Liver (tissue), 9 donors: ENCODE measurements around the gene CDKL2. TPM values are rescaled to one million over a fixed set of nuclear protein-coding genes. Genes with fewer than 3 reads are reported as not detected.

ENCODE experiments used
- DNase-seq: peaks from one replicate; pipeline ENCODE4 v3.0.0-alpha.2; 2017; ENCODE audit warnings: low spot score
- H3K27ac ChIP-seq, 2 donors: one replicate each; pipeline ENCODE4 v1.7.0; 2013; ENCODE audit warnings: inconsistent platforms in 2 of 2, low read length in 2 of 2, control low read depth in 1 of 2, low read depth in 1 of 2, mild to moderate bottlenecking in 1 of 2
- H3K27me3 ChIP-seq, 4 donors: one replicate each; pipeline versions ENCODE4 v1.6.1 to v1.7.0; 2013; ENCODE audit warnings: low read length in 3 of 4, inconsistent platforms in 1 of 4, mild to moderate bottlenecking in 1 of 4, moderate library complexity in 1 of 4; ENCODE audit not compliant: control insufficient read depth in 4 of 4, insufficient read depth in 4 of 4
- H3K36me3 ChIP-seq, 4 donors: one replicate each; pipeline versions ENCODE4 v1.6.1 to v1.7.0; 2013; ENCODE audit warnings: low read length in 3 of 4, mild to moderate bottlenecking in 3 of 4, low read depth in 1 of 4, moderate library complexity in 1 of 4; ENCODE audit not compliant: control insufficient read depth in 4 of 4, insufficient read depth in 3 of 4
- H3K4me1 ChIP-seq, 4 donors: one replicate each; pipeline versions ENCODE4 v1.6.1 to v1.7.0; 2013; ENCODE audit warnings: low read length in 3 of 4, mild to moderate bottlenecking in 3 of 4, moderate library complexity in 1 of 4; ENCODE audit not compliant: control insufficient read depth in 4 of 4, insufficient read depth in 4 of 4
- H3K4me3 ChIP-seq, 3 donors: one replicate each; pipeline versions ENCODE4 v1.6.1 to v1.7.0; 2013; ENCODE audit warnings: low read length in 3 of 3, control low read depth in 1 of 3, low read depth in 1 of 3, mild to moderate bottlenecking in 1 of 3
- H3K9ac ChIP-seq, 2 donors: one replicate each; pipeline ENCODE4 v1.7.0; 2013; ENCODE audit warnings: low read length in 2 of 2, mild to moderate bottlenecking in 2 of 2, moderate library complexity in 2 of 2, control low read depth in 1 of 2, low read depth in 1 of 2
- H3K9me3 ChIP-seq, 4 donors: one replicate each; pipeline versions ENCODE4 v1.6.1 to v1.7.0; 2013; ENCODE audit warnings: low read length in 3 of 4; ENCODE audit not compliant: control insufficient read depth in 4 of 4
- EGR1 ChIP-seq, 2 donors: IDR thresholded peaks; 2 replicates each; pipeline ENCODE4 v1.6.1; 2016 to 2018; ENCODE audit warnings: antibody characterized with exemption in 2 of 2, low read depth in 2 of 2
- FOXA1 ChIP-seq: IDR thresholded peaks from 2 replicates; pipeline ENCODE4 v1.6.1; 2016; ENCODE audit warnings: antibody characterized with exemption
- FOXA2 ChIP-seq: IDR thresholded peaks from 2 replicates; pipeline ENCODE4 v1.6.1; 2016; ENCODE audit warnings: antibody characterized with exemption
- GABPA ChIP-seq, 2 donors: IDR thresholded peaks in 1 of 2; conservative IDR thresholded peaks in 1 of 2; 2 replicates each; pipeline ENCODE4 v1.6.1; 2016; ENCODE audit warnings: antibody characterized with exemption in 2 of 2, mild to moderate bottlenecking in 1 of 2, moderate library complexity in 1 of 2
- HNF4A ChIP-seq, 2 donors: conservative IDR thresholded peaks; 2 replicates each; pipeline ENCODE4 v1.6.1; 2016; ENCODE audit warnings: antibody characterized with exemption in 2 of 2, mild to moderate bottlenecking in 2 of 2
- HNF4G ChIP-seq: IDR thresholded peaks from 2 replicates; pipeline ENCODE4 v1.6.1; 2016; ENCODE audit warnings: antibody characterized with exemption
- JUND ChIP-seq, 2 donors: IDR thresholded peaks; 2 replicates each; pipeline ENCODE4 v1.6.1; 2016; ENCODE audit warnings: antibody characterized with exemption in 2 of 2
- MAX ChIP-seq: IDR thresholded peaks from 2 replicates; pipeline ENCODE4 v1.6.1; 2016; ENCODE audit warnings: antibody characterized with exemption
- NR2F2 ChIP-seq: IDR thresholded peaks from 2 replicates; pipeline ENCODE4 v1.6.1; 2016; ENCODE audit warnings: antibody characterized with exemption
- RAD21 ChIP-seq, 2 donors: IDR thresholded peaks; 2 replicates each; pipeline ENCODE4 v1.6.1; 2016; ENCODE audit warnings: antibody characterized with exemption in 2 of 2, mild to moderate bottlenecking in 2 of 2
- SP1 ChIP-seq: IDR thresholded peaks from 2 replicates; pipeline ENCODE4 v1.6.1; 2018; ENCODE audit warnings: antibody characterized with exemption, mild to moderate bottlenecking
- TAF1 ChIP-seq: conservative IDR thresholded peaks from 2 replicates; pipeline ENCODE4 v1.6.1; 2016; ENCODE audit warnings: antibody characterized with exemption, mild to moderate bottlenecking
- YY1 ChIP-seq: IDR thresholded peaks from 2 replicates; pipeline ENCODE4 v1.6.1; 2016; ENCODE audit warnings: antibody characterized with exemption, mild to moderate bottlenecking
- WGBS: extraction: QIAGEN DNeasy Blood & Tissue Kit; methylation state at CpG from one replicate; pipeline ENCODE4 v1.1.7; 2013; 5-methylcytosine and 5-hydroxymethylcytosine counted together
- polyA plus RNA-seq, 2 donors: library from polyadenylated mRNA; stranded (reverse) in 1 of 2; unstranded in 1 of 2; fragments of 200-250 nt in 1 of 2; fragments of >200 nt in 1 of 2; fragmentation: Nextera tagmentation in 1 of 2; extraction: Ambion mirVana in 1 of 2; gene quantifications; one replicate each; pipeline versions ENCODE4 v1.2.1 to v1.2.3, GENCODE V29; 2013 to 2015
- total RNA-seq, 2 donors: library from RNA; depleted of rRNA; stranded (reverse); fragments of >200 nt; gene quantifications; one replicate each; pipeline ENCODE4 v1.2.3, GENCODE V29; 2014
- TF ChIP-seq, protein P1 (sequence below): IDR thresholded peaks from 2 replicates; pipeline ENCODE4 v1.6.1; 2016; ENCODE audit warnings: antibody characterized with exemption
- TF ChIP-seq, protein P2 (sequence below): IDR thresholded peaks from 2 replicates; pipeline ENCODE4 v1.6.1; 2016; ENCODE audit warnings: antibody characterized with exemption
- donor health status: healthy.
- donor health status: healthy.
- donor health status: healthy.
- donor health status: healthy.
- donor health status: healthy.

The CDKL2 gene
- under 1 TPM; 0.08 to 0.14 TPM for total RNA-seq
- under 1 TPM in 1 of 2 donors, not detected in 1; 0.02 TPM for polyA plus RNA-seq

DNA sequence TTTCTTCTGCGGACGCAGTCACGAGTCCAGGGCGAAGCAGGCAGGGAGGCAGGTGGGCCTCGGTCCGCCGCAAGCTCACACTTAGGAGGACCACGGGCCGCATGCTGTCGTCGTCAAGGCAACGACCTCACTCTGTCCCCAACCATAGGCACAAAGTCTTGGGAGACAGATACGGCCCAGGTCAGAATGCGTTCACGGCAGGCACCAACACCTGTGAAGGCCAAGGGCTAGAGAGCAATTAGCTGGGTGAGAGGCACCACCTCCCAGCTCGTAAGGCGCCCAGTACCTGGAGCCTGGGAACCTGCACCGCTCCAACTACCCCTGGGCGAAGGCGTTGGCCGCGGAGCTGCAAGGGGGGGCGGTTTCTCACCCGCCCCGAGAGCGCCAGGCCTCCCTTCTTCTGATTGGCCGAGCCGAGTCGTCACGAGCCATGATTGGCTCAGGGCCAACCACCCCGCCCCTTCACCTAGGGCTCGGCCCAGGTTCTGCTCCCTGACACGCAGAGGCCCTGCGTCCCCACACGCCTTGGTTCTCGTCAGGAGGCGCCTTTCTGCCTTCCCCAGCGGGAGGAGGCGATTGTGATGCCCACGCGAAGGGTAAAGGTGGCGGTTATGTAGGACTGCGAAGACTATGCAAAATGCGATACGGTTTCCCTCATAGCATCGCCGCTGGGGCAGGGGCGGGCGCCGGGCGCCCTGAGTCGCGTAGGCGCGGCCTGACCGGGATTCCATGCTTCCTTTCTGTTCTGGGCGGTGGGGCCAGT lies at the start of gene CDKL2:
CDKL2 (minus strand) TSS at position 355 of the 763 bp plus-strand sequence. CDS start 4,540 bp downstream, outside the sequence.
- TF ChIP-seq NR2F2 (no peak), SP1 (peak; percentile 41)
- no peaks in the 10 kb centered on the region for H3K27me3 ChIP-seq
- WGBS, result 11% methylated on average over 57 of the region's 57 CpGs
- no peak within 1 kb of the TSS for H3K9ac ChIP-seq
- H3K36me3 ChIP-seq, result no peaks in the 10 kb centered on the region
- peak; percentile 96 for DNase-seq
- peak within 1 kb of the TSS; percentile 22 to 67 (median 35) for H3K4me3 ChIP-seq
- no peak within 1 kb of the TSS for H3K27ac ChIP-seq
- no peaks in the 10 kb centered on the region for H3K9me3 ChIP-seq
- peaks cover 2 to 8% (median 5%) of the 10 kb centered on the region in 4 donors for H3K4me1 ChIP-seq

DNA sequence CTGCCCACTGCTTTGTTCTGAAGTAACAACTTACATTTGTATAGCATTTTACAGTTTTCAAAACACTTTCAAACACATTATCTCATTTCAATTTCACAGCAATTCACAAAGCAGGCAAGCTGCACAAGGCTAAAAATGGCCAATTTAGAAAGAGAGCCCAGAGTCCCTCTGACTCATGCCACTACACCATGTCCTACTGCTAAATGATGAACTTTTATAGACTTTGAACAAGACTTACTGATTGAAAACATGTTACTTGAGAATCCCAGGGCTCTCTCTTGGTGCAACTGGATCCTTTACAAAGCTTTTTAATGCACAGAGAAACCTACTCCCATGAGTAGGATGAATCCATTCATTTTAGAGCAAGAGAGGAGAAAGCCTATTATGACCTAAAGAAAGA lies 48.6 kb upstream of the CDKL2 start:
- no peak for TF ChIP-seq FOXA1
- TF ChIP-seq, protein P1, sequence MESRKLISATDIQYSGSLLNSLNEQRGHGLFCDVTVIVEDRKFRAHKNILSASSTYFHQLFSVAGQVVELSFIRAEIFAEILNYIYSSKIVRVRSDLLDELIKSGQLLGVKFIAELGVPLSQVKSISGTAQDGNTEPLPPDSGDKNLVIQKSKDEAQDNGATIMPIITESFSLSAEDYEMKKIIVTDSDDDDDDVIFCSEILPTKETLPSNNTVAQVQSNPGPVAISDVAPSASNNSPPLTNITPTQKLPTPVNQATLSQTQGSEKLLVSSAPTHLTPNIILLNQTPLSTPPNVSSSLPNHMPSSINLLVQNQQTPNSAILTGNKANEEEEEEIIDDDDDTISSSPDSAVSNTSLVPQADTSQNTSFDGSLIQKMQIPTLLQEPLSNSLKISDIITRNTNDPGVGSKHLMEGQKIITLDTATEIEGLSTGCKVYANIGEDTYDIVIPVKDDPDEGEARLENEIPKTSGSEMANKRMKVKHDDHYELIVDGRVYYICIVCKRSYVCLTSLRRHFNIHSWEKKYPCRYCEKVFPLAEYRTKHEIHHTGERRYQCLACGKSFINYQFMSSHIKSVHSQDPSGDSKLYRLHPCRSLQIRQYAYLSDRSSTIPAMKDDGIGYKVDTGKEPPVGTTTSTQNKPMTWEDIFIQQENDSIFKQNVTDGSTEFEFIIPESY, result no peak
- no peak for TF ChIP-seq HNF4G
- no peak for TF ChIP-seq GABPA (IDR thresholded peaks at IDR 0.05 in 1 of 2, conservative IDR thresholded peaks at IDR 0.05 in 1 of 2)
- no peak for TF ChIP-seq NR2F2
- TF ChIP-seq FOXA2, result no peak
- no peak for TF ChIP-seq TAF1
- TF ChIP-seq SP1, result no peak
- TF ChIP-seq HNF4A (conservative IDR thresholded peaks at IDR 0.05), result no peak
- no peak overlapping the region for H3K4me3 ChIP-seq
- H3K27ac ChIP-seq, result no peak overlapping the region
- no peaks in the 10 kb centered on the region for H3K27me3 ChIP-seq
- DNase-seq, result no peak
- H3K9me3 ChIP-seq, result no peaks in the 10 kb centered on the region
- peaks cover 0 to 4% (median 3%) of the 10 kb centered on the region in 4 donors for H3K4me1 ChIP-seq
- H3K36me3 ChIP-seq, result no peaks in the 10 kb centered on the region
- no peak overlapping the region for H3K9ac ChIP-seq

GRCh38 chr4:75678473-75678872 lies 48.1 kb upstream of the CDKL2 start:
- H3K4me3 ChIP-seq, result no peak overlapping the region
- no peaks in the 10 kb centered on the region for H3K36me3 ChIP-seq
- no peak overlapping the region for H3K9ac ChIP-seq
- no peaks in the 10 kb centered on the region for H3K9me3 ChIP-seq
- peaks cover 0 to 8% (median 5%) of the 10 kb centered on the region in 4 donors for H3K4me1 ChIP-seq
- TF ChIP-seq FOXA1 (no peak), SP1 (no peak), HNF4A (conservative IDR thresholded peaks at IDR 0.05) (no peak), YY1 (no peak), HNF4G (no peak), JUND (IDR thresholded peaks at IDR 0.05) (no peak), RAD21 (IDR thresholded peaks at IDR 0.05) (no peak), GABPA (IDR thresholded peaks at IDR 0.05 in 1 of 2, conservative IDR thresholded peaks at IDR 0.05 in 1 of 2) (no peak), NR2F2 (no peak), TAF1 (no peak), MAX (no peak), FOXA2 (no peak), EGR1 (IDR thresholded peaks at IDR 0.05; ENCODE audit: low read depth in 2 of 2) (no peak)
- TF ChIP-seq, protein P2, sequence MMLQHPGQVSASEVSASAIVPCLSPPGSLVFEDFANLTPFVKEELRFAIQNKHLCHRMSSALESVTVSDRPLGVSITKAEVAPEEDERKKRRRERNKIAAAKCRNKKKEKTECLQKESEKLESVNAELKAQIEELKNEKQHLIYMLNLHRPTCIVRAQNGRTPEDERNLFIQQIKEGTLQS, result no peak
- H3K27ac ChIP-seq, result no peak overlapping the region
- H3K27me3 ChIP-seq, result no peaks in the 10 kb centered on the region
- no peak for DNase-seq
